SK-N-SH (cell line): ENCODE measurements around the gene SH3D19.

ENCODE experiments used
- CTCF ChIP-seq: fragments of 200-600 bp; sonication (generic); IDR thresholded peaks from 2 replicates; pipeline ENCODE4 v1.6.1; 2017; ENCODE audit warnings: antibody characterized with exemption, mild to moderate bottlenecking, moderate library complexity
- EP300 ChIP-seq, 2 experiments: IDR thresholded peaks; 2 replicates each; pipeline versions ENCODE4 v1.4.0 to v1.6.1; 2012; ENCODE audit warnings: borderline replicate concordance in 1 of 2, low read depth in 1 of 2, low read length in 1 of 2
- NFIC ChIP-seq: IDR thresholded peaks from 2 replicates; pipeline ENCODE4 v1.4.0; 2012; ENCODE audit warnings: borderline replicate concordance
- POLR2AphosphoS5 ChIP-seq: IDR thresholded peaks from 2 replicates; pipeline ENCODE4 v1.6.1; 2012; ENCODE audit warnings: low read depth, low read length
- SIN3A ChIP-seq: IDR thresholded peaks from 2 replicates; pipeline ENCODE4 v1.6.1; 2012; ENCODE audit warnings: low read depth, mild to moderate bottlenecking, low read length, moderate library complexity, borderline replicate concordance
- SMC3 ChIP-seq: IDR thresholded peaks from 2 replicates; pipeline ENCODE4 v1.6.1; 2012; ENCODE audit warnings: low read depth, low read length, improper control_type of control experiment
- TAF1 ChIP-seq: IDR thresholded peaks from 2 replicates; pipeline ENCODE4 v1.6.1; 2012; ENCODE audit warnings: low read depth, mild to moderate bottlenecking, low read length, moderate library complexity, borderline replicate concordance
- TF ChIP-seq, protein P1 (sequence below): IDR thresholded peaks from 2 replicates; pipeline ENCODE4 v1.4.0; 2012; ENCODE audit warnings: low read depth, borderline replicate concordance

- TF ChIP-seq POLR2AphosphoS5: no peak
- TF ChIP-seq EP300 (IDR thresholded peaks at IDR 0.05; ENCODE audit: borderline replicate concordance in 1 of 2, low read depth in 1 of 2, low read length in 1 of 2): no peak
- no peak for TF ChIP-seq CTCF
- no peak for TF ChIP-seq SMC3
- no peak for TF ChIP-seq SIN3A
- TF ChIP-seq, protein P1, sequence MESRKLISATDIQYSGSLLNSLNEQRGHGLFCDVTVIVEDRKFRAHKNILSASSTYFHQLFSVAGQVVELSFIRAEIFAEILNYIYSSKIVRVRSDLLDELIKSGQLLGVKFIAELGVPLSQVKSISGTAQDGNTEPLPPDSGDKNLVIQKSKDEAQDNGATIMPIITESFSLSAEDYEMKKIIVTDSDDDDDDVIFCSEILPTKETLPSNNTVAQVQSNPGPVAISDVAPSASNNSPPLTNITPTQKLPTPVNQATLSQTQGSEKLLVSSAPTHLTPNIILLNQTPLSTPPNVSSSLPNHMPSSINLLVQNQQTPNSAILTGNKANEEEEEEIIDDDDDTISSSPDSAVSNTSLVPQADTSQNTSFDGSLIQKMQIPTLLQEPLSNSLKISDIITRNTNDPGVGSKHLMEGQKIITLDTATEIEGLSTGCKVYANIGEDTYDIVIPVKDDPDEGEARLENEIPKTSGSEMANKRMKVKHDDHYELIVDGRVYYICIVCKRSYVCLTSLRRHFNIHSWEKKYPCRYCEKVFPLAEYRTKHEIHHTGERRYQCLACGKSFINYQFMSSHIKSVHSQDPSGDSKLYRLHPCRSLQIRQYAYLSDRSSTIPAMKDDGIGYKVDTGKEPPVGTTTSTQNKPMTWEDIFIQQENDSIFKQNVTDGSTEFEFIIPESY: no peak
- no peak for TF ChIP-seq TAF1
- no peak for TF ChIP-seq NFIC
These were observed 1.2 kb downstream of the SH3D19 start for GRCh38 chr4:151324124-151324751.
